PC-3 (cell line): ENCODE data around the gene ADCY9. TPM values are rescaled to one million over a fixed set of nuclear protein-coding genes. Genes with fewer than 3 reads are reported as not detected.

ENCODE experiments used
- ATAC-seq: fragments of 200-7000 bp; cut with Tn5 transposase; 2 replicates; pipeline ENCODE4 v1.9.1; 2020; ENCODE audit warnings: mild to moderate bottlenecking, moderate library complexity
- BruUV-seq: library from RNA; stranded (reverse); fragments of 400-500 nt; replicated peaks from 2 replicates; lab custom pipeline; 2021; lab: Mats Ljungman, UMichigan
- CTCF ChIA-PET: fragments of 300-600 bp; sonication (Branson Sonifier 250); formaldehyde crosslinking; loops from one replicate; lab custom pipeline; 2022; ENCODE audit warnings: antibody characterized with exemption; lab: Charles Lee
- POLR2A ChIA-PET: fragments of 300-600 bp; sonication (Branson Sonifier 250); formaldehyde crosslinking; loops from one replicate; lab custom pipeline; 2022; ENCODE audit warnings: antibody characterized with exemption; ENCODE audit not compliant: unreplicated experiment; lab: Charles Lee
- DNase-seq: peaks from one replicate; pipeline ENCODE4 v3.0.0-alpha.2; 2015
- H2AFZ ChIP-seq: fragments of 300-600 bp; sonication (generic); 2 replicates; pipeline ENCODE4 v1.6.0; 2016; ENCODE audit warnings: antibody characterized with exemption, low read length
- H3F3A ChIP-seq: fragments of 300-600 bp; sonication (generic); one replicate; pipeline ENCODE4 v1.6.0; 2017; ENCODE audit warnings: antibody characterized with exemption, low read length, control low read depth, mild to moderate bottlenecking; ENCODE audit not compliant: unreplicated experiment
- H3K27ac ChIP-seq: fragments of 300-600 bp; sonication (generic); 2 replicates; pipeline ENCODE4 v1.5.1; 2016; ENCODE audit warnings: mild to moderate bottlenecking, low read length
- H3K27me3 ChIP-seq: fragments of 300-600 bp; sonication (generic); 2 replicates; pipeline ENCODE4 v1.6.1; 2016; ENCODE audit warnings: low read length, mixed read lengths
- H3K36me3 ChIP-seq: fragments of 300-600 bp; sonication (generic); 2 replicates; pipeline ENCODE4 v1.6.1; 2016; ENCODE audit warnings: low read depth, mixed run types, low read length, mixed read lengths
- H3K4me1 ChIP-seq: fragments of 300-600 bp; sonication (generic); 2 replicates; pipeline ENCODE4 v1.5.1; 2016; ENCODE audit warnings: low read length; ENCODE audit not compliant: insufficient read depth
- H3K4me2 ChIP-seq: fragments of 300-600 bp; sonication (generic); 2 replicates; pipeline ENCODE4 v1.6.0; 2016; ENCODE audit warnings: low read length
- H3K4me3 ChIP-seq: fragments of 300-600 bp; sonication (generic); 2 replicates; pipeline ENCODE4 v1.5.1; 2016; ENCODE audit warnings: mild to moderate bottlenecking, low read length, mixed read lengths
- H3K79me2 ChIP-seq: fragments of 300-600 bp; sonication (generic); 2 replicates; pipeline ENCODE4 v1.6.1; 2017; ENCODE audit warnings: low read length, mixed read lengths
- H3K9ac ChIP-seq: fragments of 300-600 bp; sonication (generic); 2 replicates; pipeline ENCODE4 v1.6.0; 2016; ENCODE audit warnings: mild to moderate bottlenecking, low read length
- H3K9me2 ChIP-seq: fragments of 300-600 bp; sonication (generic); replicated peaks from 2 replicates; pipeline ENCODE4 v1.6.1; 2016; ENCODE audit warnings: mixed run types, low read length, mixed read lengths
- H3K9me3 ChIP-seq: fragments of 300-600 bp; sonication (generic); 2 replicates; pipeline ENCODE4 v1.6.1; 2016; ENCODE audit warnings: low read length, mixed read lengths
- H4K20me1 ChIP-seq: fragments of 300-600 bp; sonication (generic); 2 replicates; pipeline ENCODE4 v1.6.1; 2016; ENCODE audit warnings: low read length, mixed read lengths
- CTCF ChIP-seq: fragments of 300-600 bp; sonication (generic); conservative IDR thresholded peaks from 2 replicates; pipeline ENCODE4 v1.5.1; 2017; ENCODE audit warnings: antibody characterized with exemption, low read depth, mild to moderate bottlenecking, low read length
- EZH2 ChIP-seq: fragments of 300-600 bp; sonication (generic); IDR thresholded peaks from one replicate; pipeline ENCODE4 v1.6.1; 2017; ENCODE audit warnings: antibody characterized with exemption, mild to moderate bottlenecking, low read length; ENCODE audit not compliant: unreplicated experiment
- EZH2phosphoT487 ChIP-seq: fragments of 300-600 bp; sonication (generic); IDR thresholded peaks from 2 replicates; pipeline ENCODE4 v1.6.1; 2018; ENCODE audit warnings: mild to moderate bottlenecking, antibody characterized with exemption, low read length, borderline replicate concordance
- intact Hi-C: fragments of 100-400 bp; cut with micrococcal nuclease; formaldehyde crosslinking; loops from 2 replicates; pipeline ENCODE4 v1.9.0; 2023
- total RNA-seq: library from RNA; depleted of rRNA; stranded (reverse); fragments of >200 nt; gene quantifications from 2 replicates; pipeline ENCODE4 v1.2.3, GENCODE V29; 2014

The ADCY9 gene
- total RNA-seq, 1 experiment from 2014 or later = 6.2 TPM

- no peak for TF ChIP-seq EZH2phosphoT487
- DNase-seq (no peak), ATAC-seq (no peak)
- Histone ChIP-seq H4K20me1 (no peaks in the 10 kb centered on the region), H3K9me2 (no peaks in the 10 kb centered on the region), H3K9ac (no peak overlapping the region), H3K27me3 (no peaks in the 10 kb centered on the region), H2AFZ (no peak overlapping the region), H3K4me3 (no peak overlapping the region), H3K27ac (no peak overlapping the region), H3K9me3 (no peaks in the 10 kb centered on the region), H3F3A (no peaks in the 10 kb centered on the region), H3K36me3 (no peaks in the 10 kb centered on the region), H3K4me1 (no peaks in the 10 kb centered on the region), H3K79me2 (no peaks in the 10 kb centered on the region), H3K4me2 (no peak overlapping the region)
- ChIA-PET CTCF (no interaction called here), POLR2A (no interaction called here)
- intact Hi-C loops = no loop called here
- no TSS peak for BruUV-seq
Observed at GRCh38 chr16:4005731-4006130, 110.5 kb downstream of the ADCY9 start.

- no peak for DNase-seq
- intact Hi-C loops = no loop called here
- no peak for ATAC-seq
- Histone ChIP-seq H3K4me1 (no peaks in the 10 kb centered on the region), H3K9me3 (no peaks in the 10 kb centered on the region), H3K4me3 (no peak overlapping the region), H2AFZ (no peak overlapping the region), H3K27ac (no peak overlapping the region), H3K27me3 (no peaks in the 10 kb centered on the region), H3K4me2 (no peak overlapping the region), H3K79me2 (no peaks in the 10 kb centered on the region), H3K36me3 (no peaks in the 10 kb centered on the region), H3K9me2 (no peaks in the 10 kb centered on the region), H3K9ac (no peak overlapping the region), H4K20me1 (no peaks in the 10 kb centered on the region), H3F3A (no peaks in the 10 kb centered on the region)
- ChIA-PET POLR2A (no interaction called here), CTCF (no interaction called here)
- TF ChIP-seq EZH2 (no peak), EZH2phosphoT487 (no peak), CTCF (no peak)
- BruUV-seq = no TSS peak
Observed at GRCh38 chr16:4005281-4005680, 111.0 kb downstream of the ADCY9 start.

- no TSS peak for BruUV-seq
Observed at GRCh38 chr16:4004206-4004605, 112.0 kb downstream of the ADCY9 start.

More at GRCh38 chr16:4004206-4004605, 112.0 kb downstream of the ADCY9 start:
- POLR2A ChIA-PET = no interaction called here
- H3F3A ChIP-seq = no peaks in the 10 kb centered on the region
- H2AFZ ChIP-seq = no peak overlapping the region
- intact Hi-C loops = no loop called here
- no peaks in the 10 kb centered on the region for H4K20me1 ChIP-seq
- no peak overlapping the region for H3K4me2 ChIP-seq
- H3K9me2 ChIP-seq = no peaks in the 10 kb centered on the region
- H3K27me3 ChIP-seq = no peaks in the 10 kb centered on the region
- no peak overlapping the region for H3K9ac ChIP-seq
- no peaks in the 10 kb centered on the region for H3K4me1 ChIP-seq
- CTCF ChIA-PET = no interaction called here
- no peaks in the 10 kb centered on the region for H3K79me2 ChIP-seq
- no peak for TF ChIP-seq EZH2
- no peak for TF ChIP-seq CTCF
- no peak for TF ChIP-seq EZH2phosphoT487
- H3K4me3 ChIP-seq = no peak overlapping the region
- no peak overlapping the region for H3K27ac ChIP-seq
- ATAC-seq = no peak
- no peak for DNase-seq
- H3K36me3 ChIP-seq = no peaks in the 10 kb centered on the region
- H3K9me3 ChIP-seq = no peaks in the 10 kb centered on the region
